Measurements from ENCODE around the gene SGPL1. TPM values are rescaled to one million over a fixed set of nuclear protein-coding genes. Genes with fewer than 3 reads are reported as not detected.

SGPL1 gene
- total RNA-seq, 1 donor from 2014 or later: 8.2 TPM

DNA sequence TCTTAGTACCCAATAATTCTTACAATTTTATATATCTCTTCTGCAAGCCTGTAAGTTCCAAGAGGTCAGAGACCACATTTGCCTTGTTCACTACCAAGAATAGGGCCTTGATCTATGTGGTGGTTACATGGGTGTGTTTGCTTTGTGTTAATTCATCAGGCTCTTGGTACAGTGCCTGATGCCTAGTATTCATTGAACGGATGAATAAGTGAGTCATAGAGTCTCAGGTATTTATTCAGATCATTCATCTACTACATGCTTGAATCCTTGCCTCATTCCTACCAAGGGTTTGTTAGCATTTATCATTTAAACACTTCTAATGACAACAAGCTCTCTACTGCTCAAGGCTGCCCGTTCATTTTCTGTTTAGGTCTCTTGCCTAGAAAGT is 11.3 kb upstream of the SGPL1 start:
- no peak for DNase-seq
- intact Hi-C loops (cut with micrococcal nuclease): no loop called here
- H3K4me1 ChIP-seq: peaks cover 21% of the 10 kb centered on the region
- no peak overlapping the region for H3K4me3 ChIP-seq
- H3K27me3 ChIP-seq (ENCODE audit: low read depth): no peaks in the 10 kb centered on the region
- no peak overlapping the region for H3K27ac ChIP-seq (replicated peaks)
- TF ChIP-seq, protein P1, sequence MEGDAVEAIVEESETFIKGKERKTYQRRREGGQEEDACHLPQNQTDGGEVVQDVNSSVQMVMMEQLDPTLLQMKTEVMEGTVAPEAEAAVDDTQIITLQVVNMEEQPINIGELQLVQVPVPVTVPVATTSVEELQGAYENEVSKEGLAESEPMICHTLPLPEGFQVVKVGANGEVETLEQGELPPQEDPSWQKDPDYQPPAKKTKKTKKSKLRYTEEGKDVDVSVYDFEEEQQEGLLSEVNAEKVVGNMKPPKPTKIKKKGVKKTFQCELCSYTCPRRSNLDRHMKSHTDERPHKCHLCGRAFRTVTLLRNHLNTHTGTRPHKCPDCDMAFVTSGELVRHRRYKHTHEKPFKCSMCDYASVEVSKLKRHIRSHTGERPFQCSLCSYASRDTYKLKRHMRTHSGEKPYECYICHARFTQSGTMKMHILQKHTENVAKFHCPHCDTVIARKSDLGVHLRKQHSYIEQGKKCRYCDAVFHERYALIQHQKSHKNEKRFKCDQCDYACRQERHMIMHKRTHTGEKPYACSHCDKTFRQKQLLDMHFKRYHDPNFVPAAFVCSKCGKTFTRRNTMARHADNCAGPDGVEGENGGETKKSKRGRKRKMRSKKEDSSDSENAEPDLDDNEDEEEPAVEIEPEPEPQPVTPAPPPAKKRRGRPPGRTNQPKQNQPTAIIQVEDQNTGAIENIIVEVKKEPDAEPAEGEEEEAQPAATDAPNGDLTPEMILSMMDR (IDR thresholded peaks at IDR 0.05; ENCODE audit: borderline replicate concordance): no peak
- no peaks in the 10 kb centered on the region for H3K9me3 ChIP-seq (replicated peaks)
- no peaks in the 10 kb centered on the region for H3K36me3 ChIP-seq

DNA sequence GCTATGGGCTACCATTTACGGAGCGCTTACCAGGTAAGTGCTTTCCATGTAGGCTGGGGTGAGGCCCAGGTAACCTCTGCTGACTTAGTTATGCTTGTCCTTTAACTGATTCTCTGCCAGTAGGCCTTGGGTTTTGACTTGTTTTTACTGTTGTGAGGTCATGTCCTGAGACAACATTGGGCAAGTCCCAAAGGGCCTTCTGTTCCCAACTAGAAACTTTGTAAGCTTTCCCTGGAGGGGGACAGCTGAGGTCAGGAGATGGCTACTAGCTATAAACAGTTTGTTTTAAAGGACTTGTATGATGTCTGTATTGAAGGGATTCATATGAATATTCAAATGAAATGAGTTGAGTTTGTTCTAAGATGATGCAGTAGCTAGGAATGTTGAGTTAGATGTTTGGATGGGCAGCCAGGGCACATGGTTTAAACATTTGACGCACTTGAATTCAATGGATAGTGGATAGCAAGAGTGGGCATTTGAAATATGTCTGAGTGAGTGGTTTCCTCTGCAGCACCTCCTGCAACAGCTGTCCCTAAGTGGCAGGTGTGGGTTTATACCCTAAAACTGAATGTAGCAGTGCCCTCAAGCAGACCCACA is 10.0 kb upstream of the SGPL1 start:
- Histone ChIP-seq H3K36me3 (no peaks in the 10 kb centered on the region), H3K27me3 (ENCODE audit: low read depth) (no peaks in the 10 kb centered on the region), H3K4me3 (no peak overlapping the region), H3K27ac (replicated peaks) (no peak overlapping the region), H3K9me3 (replicated peaks) (no peaks in the 10 kb centered on the region), H3K4me1 (peaks cover 21% of the 10 kb centered on the region)
- TF ChIP-seq, protein P1 (IDR thresholded peaks at IDR 0.05; ENCODE audit: borderline replicate concordance): no peak
- intact Hi-C loops (cut with micrococcal nuclease): no loop called here
- no peak for DNase-seq

DNA sequence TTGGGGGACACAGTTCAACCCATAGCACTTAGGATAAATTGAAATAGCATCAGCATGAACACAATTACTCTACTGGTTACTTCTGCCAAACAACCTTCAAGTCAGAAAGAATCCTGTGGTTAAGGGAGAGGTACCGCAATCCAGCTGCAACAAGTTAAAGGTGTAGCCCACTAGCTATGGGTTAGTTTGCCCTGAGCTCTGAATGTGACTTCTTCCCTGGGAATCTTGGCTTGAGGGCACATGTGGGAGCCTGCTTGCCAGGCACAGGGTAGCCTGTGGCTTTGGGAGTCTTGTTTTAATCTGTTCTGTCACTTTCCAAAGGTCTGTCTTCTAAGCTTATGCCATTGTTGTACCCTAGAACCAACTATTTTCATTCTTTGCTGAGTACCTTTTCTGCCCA is 8.9 kb upstream of the SGPL1 start:
- Histone ChIP-seq H3K4me3 (no peak overlapping the region), H3K36me3 (no peaks in the 10 kb centered on the region), H3K4me1 (peaks cover 21% of the 10 kb centered on the region), H3K27ac (replicated peaks) (no peak overlapping the region), H3K9me3 (replicated peaks) (no peaks in the 10 kb centered on the region), H3K27me3 (ENCODE audit: low read depth) (no peaks in the 10 kb centered on the region)
- no peak for DNase-seq
- TF ChIP-seq, protein P1 (IDR thresholded peaks at IDR 0.05; ENCODE audit: borderline replicate concordance): no peak
- intact Hi-C loops (cut with micrococcal nuclease): no loop called here

DNA sequence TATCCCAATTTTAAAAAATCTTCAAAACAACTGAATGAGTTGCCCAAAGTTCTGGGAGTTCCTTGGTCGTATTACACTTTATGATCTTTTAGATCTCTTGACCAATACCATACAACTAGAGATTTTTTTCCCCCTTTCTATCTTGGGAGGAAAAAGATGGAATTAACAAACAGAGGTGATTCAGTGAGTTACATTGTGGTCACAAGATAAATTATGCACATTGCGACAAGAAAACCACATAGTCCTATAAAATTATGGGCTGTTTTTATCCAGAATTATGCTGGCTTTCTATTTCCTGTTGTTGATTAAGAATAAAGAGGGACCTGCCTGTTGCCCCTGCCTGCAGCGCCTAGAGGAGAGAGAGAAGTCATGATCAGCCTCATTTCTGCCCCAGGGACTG is 8.2 kb upstream of the SGPL1 start:
- H3K9me3 ChIP-seq (replicated peaks): no peaks in the 10 kb centered on the region
- H3K27ac ChIP-seq (replicated peaks): no peak overlapping the region
- H3K27me3 ChIP-seq (ENCODE audit: low read depth): no peaks in the 10 kb centered on the region
- intact Hi-C loops (cut with micrococcal nuclease): no loop called here
- TF ChIP-seq, protein P1 (IDR thresholded peaks at IDR 0.05; ENCODE audit: borderline replicate concordance): no peak
- H3K4me3 ChIP-seq: no peak overlapping the region
- no peak for DNase-seq
- H3K36me3 ChIP-seq: no peaks in the 10 kb centered on the region
- peaks cover 21% of the 10 kb centered on the region for H3K4me1 ChIP-seq

DNA sequence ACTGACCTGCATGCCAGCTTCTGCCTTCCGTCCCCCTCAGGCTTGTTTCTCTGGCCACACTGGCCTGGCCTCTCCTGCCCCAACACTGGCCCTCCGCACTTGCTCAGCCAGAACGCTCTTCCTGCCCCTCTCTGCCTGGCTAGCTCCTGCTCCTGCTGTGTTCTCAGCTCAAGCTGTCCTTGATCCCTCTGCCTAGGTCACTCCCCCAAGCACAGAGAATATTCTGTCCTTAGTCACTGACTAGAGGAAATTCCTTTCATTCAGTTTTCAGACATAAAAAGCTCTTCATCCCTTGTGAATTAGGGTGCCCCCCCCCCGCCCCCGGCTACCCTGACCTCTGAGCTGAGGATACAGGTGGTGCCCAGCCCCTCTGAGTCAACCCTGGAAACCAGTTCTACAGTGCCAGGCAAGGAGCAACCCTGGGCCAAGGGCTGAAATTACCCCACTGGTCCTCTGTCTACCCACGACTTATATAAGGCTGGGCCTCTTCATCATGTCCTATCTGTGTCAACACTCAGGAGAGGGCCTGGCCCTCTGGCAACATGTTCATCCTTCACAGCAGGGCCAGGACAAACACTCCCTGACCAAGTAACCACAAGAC is 6.6 kb upstream of the SGPL1 start:
- no peak for DNase-seq
- Histone ChIP-seq H3K9me3 (replicated peaks) (no peaks in the 10 kb centered on the region), H3K27me3 (ENCODE audit: low read depth) (no peaks in the 10 kb centered on the region), H3K36me3 (no peaks in the 10 kb centered on the region), H3K27ac (replicated peaks) (no peak overlapping the region), H3K4me1 (peaks cover 13% of the 10 kb centered on the region), H3K4me3 (no peak overlapping the region)
- intact Hi-C loops (cut with micrococcal nuclease): no loop called here
- TF ChIP-seq, protein P1 (IDR thresholded peaks at IDR 0.05; ENCODE audit: borderline replicate concordance): no peak
